H1 (cell line): Measurements from ENCODE around the gene FAM227B. TPM values are rescaled to one million over a fixed set of nuclear protein-coding genes. Genes with fewer than 3 reads are reported as not detected.

Experiments
- BCL11A ChIP-seq, 2 experiments: IDR thresholded peaks; one replicate each; pipeline ENCODE4 v1.6.1; 2011; ENCODE audit warnings: low read depth in 2 of 2, low read length in 2 of 2, mild to moderate bottlenecking in 2 of 2
- BRCA1 ChIP-seq: IDR thresholded peaks from 2 replicates; pipeline ENCODE4 v1.6.1; 2012; ENCODE audit warnings: low read depth, low read length, improper control_type of control experiment
- CEBPB ChIP-seq: IDR thresholded peaks from 2 replicates; pipeline ENCODE4 v1.6.1; 2012; ENCODE audit warnings: low read depth, low read length
- CHD2 ChIP-seq: IDR thresholded peaks from 2 replicates; pipeline ENCODE4 v1.6.1; 2012; ENCODE audit warnings: low read length, improper control_type of control experiment
- FOSL1 ChIP-seq: IDR thresholded peaks from 2 replicates; pipeline ENCODE4 v1.6.1; 2011; ENCODE audit warnings: mild to moderate bottlenecking, low read depth, low read length, moderate library complexity; ENCODE audit not compliant: insufficient read depth
- JUND ChIP-seq: IDR thresholded peaks from 2 replicates; pipeline ENCODE4 v1.6.1; 2011; ENCODE audit warnings: mild to moderate bottlenecking, improper control_type of control experiment, low read length
- KDM1A ChIP-seq: fragments of 200-600, 300-600 bp; sonication (generic); IDR thresholded peaks from 2 replicates; pipeline ENCODE4 v1.7.1; 2016; ENCODE audit warnings: mild to moderate bottlenecking, low read length, borderline replicate concordance
- POLR2A ChIP-seq, 2 experiments: IDR thresholded peaks; 1 replicate in 1 of 2; 2 replicates in 1 of 2; pipeline ENCODE4 v1.6.1; 2011; ENCODE audit warnings: low read depth in 2 of 2, low read length in 2 of 2, mild to moderate bottlenecking in 2 of 2; ENCODE audit errors: control extremely low read depth in 1 of 2
- POU5F1 ChIP-seq: IDR thresholded peaks from 2 replicates; pipeline ENCODE4 v1.6.1; 2011; ENCODE audit warnings: low read depth, mild to moderate bottlenecking, low read length, moderate library complexity
- RFX5 ChIP-seq: IDR thresholded peaks from 2 replicates; pipeline ENCODE4 v1.6.1; 2011; ENCODE audit warnings: low read depth, low read length, improper control_type of control experiment, borderline replicate concordance
- SIRT6 ChIP-seq: IDR thresholded peaks from one replicate; pipeline ENCODE4 v1.7.1; 2012; ENCODE audit warnings: low read length, inconsistent platforms
- SP2 ChIP-seq: IDR thresholded peaks from 2 replicates; pipeline ENCODE4 v1.6.1; 2012; ENCODE audit warnings: mild to moderate bottlenecking, low read length, inconsistent platforms
- TAF7 ChIP-seq: optimal IDR thresholded peaks from 2 replicates; pipeline ENCODE3; 2011; ENCODE audit warnings: low read depth, mild to moderate bottlenecking, inconsistent platforms, low read length, moderate library complexity, borderline replicate concordance
- polyA plus RNA-seq, 7 experiments: library from polyadenylated mRNA; depleted of rRNA in 3 of 7; stranded (reverse) in 5 of 7; unstranded in 2 of 7; fragments of >200 nt in 5 of 7; fragments of 200-250 nt in 2 of 7; gene quantifications; 1 replicate in 5 of 7; 2 replicates in 1 of 7; 4 replicates in 1 of 7; pipeline versions ENCODE4 v1.2.1 to v1.2.3, GENCODE V29; 2011 to 2013; ENCODE audit warnings: missing spikeins in 2 of 7, mixed read lengths in 2 of 7
- total RNA-seq: library from RNA; stranded (reverse); fragmentation: NEBNext Ultra II Directional; extraction: Animal tissue kit (Norgen Biotek cat#: 25700); gene quantifications from 2 replicates; pipeline ENCODE4 v1.2.1, GENCODE V29; 2021
- TF ChIP-seq, protein P1 (sequence below): fragments of 300-600 bp; sonication (generic); IDR thresholded peaks from 2 replicates; pipeline ENCODE4 v1.7.1; 2012; ENCODE audit warnings: low read length, moderate library complexity, mild to moderate bottlenecking, inconsistent platforms; ENCODE audit not compliant: insufficient replicate concordance

Gene FAM227B
- total and polyA plus RNA-seq, 2 of the 8 experiments (the other 6 are each of a cell fraction or from before 2014, with no cell fraction given): 4.0 to 6.5 TPM

DNA sequence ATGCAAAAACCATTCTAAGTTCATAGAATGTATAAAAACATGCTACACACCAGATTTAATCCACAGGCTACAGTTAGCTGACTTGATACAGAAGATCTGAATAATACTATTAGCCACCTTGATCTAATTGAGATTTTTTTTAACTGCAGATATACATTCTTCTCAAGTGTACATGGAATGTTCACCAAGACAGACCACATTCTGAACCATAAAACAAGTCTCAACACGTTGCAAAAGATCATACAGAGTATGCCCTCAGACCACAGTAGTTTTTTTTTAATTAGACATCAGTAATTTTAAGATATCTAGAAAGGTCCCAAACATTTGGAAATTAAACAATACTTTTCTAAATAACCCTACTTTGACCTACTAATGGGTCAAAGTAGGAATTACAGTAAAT is 114.3 kb downstream of the FAM227B start (continued):
- TF ChIP-seq, protein P1, sequence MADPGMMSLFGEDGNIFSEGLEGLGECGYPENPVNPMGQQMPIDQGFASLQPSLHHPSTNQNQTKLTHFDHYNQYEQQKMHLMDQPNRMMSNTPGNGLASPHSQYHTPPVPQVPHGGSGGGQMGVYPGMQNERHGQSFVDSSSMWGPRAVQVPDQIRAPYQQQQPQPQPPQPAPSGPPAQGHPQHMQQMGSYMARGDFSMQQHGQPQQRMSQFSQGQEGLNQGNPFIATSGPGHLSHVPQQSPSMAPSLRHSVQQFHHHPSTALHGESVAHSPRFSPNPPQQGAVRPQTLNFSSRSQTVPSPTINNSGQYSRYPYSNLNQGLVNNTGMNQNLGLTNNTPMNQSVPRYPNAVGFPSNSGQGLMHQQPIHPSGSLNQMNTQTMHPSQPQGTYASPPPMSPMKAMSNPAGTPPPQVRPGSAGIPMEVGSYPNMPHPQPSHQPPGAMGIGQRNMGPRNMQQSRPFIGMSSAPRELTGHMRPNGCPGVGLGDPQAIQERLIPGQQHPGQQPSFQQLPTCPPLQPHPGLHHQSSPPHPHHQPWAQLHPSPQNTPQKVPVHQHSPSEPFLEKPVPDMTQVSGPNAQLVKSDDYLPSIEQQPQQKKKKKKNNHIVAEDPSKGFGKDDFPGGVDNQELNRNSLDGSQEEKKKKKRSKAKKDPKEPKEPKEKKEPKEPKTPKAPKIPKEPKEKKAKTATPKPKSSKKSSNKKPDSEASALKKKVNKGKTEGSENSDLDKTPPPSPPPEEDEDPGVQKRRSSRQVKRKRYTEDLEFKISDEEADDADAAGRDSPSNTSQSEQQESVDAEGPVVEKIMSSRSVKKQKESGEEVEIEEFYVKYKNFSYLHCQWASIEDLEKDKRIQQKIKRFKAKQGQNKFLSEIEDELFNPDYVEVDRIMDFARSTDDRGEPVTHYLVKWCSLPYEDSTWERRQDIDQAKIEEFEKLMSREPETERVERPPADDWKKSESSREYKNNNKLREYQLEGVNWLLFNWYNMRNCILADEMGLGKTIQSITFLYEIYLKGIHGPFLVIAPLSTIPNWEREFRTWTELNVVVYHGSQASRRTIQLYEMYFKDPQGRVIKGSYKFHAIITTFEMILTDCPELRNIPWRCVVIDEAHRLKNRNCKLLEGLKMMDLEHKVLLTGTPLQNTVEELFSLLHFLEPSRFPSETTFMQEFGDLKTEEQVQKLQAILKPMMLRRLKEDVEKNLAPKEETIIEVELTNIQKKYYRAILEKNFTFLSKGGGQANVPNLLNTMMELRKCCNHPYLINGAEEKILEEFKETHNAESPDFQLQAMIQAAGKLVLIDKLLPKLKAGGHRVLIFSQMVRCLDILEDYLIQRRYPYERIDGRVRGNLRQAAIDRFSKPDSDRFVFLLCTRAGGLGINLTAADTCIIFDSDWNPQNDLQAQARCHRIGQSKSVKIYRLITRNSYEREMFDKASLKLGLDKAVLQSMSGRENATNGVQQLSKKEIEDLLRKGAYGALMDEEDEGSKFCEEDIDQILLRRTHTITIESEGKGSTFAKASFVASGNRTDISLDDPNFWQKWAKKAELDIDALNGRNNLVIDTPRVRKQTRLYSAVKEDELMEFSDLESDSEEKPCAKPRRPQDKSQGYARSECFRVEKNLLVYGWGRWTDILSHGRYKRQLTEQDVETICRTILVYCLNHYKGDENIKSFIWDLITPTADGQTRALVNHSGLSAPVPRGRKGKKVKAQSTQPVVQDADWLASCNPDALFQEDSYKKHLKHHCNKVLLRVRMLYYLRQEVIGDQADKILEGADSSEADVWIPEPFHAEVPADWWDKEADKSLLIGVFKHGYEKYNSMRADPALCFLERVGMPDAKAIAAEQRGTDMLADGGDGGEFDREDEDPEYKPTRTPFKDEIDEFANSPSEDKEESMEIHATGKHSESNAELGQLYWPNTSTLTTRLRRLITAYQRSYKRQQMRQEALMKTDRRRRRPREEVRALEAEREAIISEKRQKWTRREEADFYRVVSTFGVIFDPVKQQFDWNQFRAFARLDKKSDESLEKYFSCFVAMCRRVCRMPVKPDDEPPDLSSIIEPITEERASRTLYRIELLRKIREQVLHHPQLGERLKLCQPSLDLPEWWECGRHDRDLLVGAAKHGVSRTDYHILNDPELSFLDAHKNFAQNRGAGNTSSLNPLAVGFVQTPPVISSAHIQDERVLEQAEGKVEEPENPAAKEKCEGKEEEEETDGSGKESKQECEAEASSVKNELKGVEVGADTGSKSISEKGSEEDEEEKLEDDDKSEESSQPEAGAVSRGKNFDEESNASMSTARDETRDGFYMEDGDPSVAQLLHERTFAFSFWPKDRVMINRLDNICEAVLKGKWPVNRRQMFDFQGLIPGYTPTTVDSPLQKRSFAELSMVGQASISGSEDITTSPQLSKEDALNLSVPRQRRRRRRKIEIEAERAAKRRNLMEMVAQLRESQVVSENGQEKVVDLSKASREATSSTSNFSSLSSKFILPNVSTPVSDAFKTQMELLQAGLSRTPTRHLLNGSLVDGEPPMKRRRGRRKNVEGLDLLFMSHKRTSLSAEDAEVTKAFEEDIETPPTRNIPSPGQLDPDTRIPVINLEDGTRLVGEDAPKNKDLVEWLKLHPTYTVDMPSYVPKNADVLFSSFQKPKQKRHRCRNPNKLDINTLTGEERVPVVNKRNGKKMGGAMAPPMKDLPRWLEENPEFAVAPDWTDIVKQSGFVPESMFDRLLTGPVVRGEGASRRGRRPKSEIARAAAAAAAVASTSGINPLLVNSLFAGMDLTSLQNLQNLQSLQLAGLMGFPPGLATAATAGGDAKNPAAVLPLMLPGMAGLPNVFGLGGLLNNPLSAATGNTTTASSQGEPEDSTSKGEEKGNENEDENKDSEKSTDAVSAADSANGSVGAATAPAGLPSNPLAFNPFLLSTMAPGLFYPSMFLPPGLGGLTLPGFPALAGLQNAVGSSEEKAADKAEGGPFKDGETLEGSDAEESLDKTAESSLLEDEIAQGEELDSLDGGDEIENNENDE: no peak
- TF ChIP-seq TAF7 (no peak), KDM1A (no peak), BCL11A (IDR thresholded peaks at IDR 0.05; ENCODE audit: low read depth in 2 of 2, low read length in 2 of 2) (no peak), JUND (no peak), POU5F1 (no peak), CHD2 (no peak), RFX5 (no peak), FOSL1 (no peak), BRCA1 (no peak), SP2 (no peak), POLR2A (IDR thresholded peaks at IDR 0.05; ENCODE audit: control extremely low read depth in 1 of 2, low read depth in 2 of 2, low read length in 2 of 2) (no peak), SIRT6 (no peak), CEBPB (no peak)
